Fibroblast of villous mesenchyme (primary cell): Measurements from ENCODE around the gene RCC2. TPM values are rescaled to one million over a fixed set of nuclear protein-coding genes. Genes with fewer than 3 reads are reported as not detected.
"Not testable (repeated sequence)": the region's sequence is repeated elsewhere in the genome, so short reads cannot be mapped to it uniquely, and the experiment has no call there.

Experiments used
- DNase-seq: peaks from one replicate; pipeline ENCODE4 v3.0.0-alpha.2; 2010; ENCODE audit warnings: low read depth
- H3K4me3 ChIP-seq: 2 replicates; pipeline ENCODE4 v1.5.1; 2011; ENCODE audit warnings: low read depth, mild to moderate bottlenecking, low read length
- total RNA-seq: library from RNA; depleted of rRNA; stranded (reverse); fragments of >200 nt; gene quantifications from 2 replicates; pipeline ENCODE4 v1.2.3, GENCODE V29; 2012
- TF ChIP-seq, protein P1 (sequence below): IDR thresholded peaks from 2 replicates; pipeline ENCODE4 v1.5.1; 2012; ENCODE audit warnings: low read depth, mild to moderate bottlenecking, low read length; ENCODE audit not compliant: insufficient read depth

The RCC2 gene
- total RNA-seq, 1 donor: 74.7 TPM

- H3K4me3 ChIP-seq: no peak overlapping the region
- TF ChIP-seq, protein P1, sequence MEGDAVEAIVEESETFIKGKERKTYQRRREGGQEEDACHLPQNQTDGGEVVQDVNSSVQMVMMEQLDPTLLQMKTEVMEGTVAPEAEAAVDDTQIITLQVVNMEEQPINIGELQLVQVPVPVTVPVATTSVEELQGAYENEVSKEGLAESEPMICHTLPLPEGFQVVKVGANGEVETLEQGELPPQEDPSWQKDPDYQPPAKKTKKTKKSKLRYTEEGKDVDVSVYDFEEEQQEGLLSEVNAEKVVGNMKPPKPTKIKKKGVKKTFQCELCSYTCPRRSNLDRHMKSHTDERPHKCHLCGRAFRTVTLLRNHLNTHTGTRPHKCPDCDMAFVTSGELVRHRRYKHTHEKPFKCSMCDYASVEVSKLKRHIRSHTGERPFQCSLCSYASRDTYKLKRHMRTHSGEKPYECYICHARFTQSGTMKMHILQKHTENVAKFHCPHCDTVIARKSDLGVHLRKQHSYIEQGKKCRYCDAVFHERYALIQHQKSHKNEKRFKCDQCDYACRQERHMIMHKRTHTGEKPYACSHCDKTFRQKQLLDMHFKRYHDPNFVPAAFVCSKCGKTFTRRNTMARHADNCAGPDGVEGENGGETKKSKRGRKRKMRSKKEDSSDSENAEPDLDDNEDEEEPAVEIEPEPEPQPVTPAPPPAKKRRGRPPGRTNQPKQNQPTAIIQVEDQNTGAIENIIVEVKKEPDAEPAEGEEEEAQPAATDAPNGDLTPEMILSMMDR: no peak
- DNase-seq: no peak
These were observed 31.9 kb upstream of the RCC2 start for GRCh38 chr1:17471393-17471792.

DNA sequence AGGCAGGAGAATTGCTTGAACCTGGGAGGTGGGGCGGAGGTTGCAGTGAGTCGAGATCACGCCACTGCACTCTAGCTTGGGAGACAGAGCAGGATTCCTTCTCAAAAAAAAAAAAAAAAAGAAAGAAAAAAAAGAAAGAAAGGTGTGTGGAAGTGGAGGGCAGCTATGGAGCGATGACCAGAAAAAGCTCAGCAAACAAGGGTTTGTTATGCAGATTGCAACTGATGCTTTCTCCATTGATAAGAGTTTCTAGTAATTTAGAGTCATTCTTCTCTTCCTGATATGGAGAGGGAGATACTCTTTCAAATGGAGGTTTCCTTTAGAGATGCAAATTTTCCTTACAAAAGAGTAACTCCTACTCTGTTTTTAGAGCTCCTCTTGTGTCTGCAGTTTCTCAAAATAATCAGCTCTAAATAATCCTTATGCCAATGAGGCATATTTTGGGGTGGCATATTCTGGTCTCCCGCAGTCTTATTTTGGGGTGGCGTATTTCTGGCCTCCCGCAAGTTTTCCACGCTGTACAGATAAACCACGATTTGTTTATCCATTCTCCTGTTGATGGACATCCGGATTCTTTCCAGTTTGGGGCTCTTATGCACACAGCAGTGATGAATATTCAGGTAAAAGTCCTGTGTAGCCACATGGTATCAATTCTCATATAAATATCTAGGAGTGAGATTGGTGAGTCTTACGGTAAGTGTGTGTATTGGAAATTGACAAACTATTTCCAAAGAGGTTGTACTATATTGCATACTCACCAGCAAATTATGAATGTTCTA is 30.7 kb upstream of the RCC2 start:
- no peak for DNase-seq
- no peak overlapping the region for H3K4me3 ChIP-seq
- TF ChIP-seq, protein P1: no peak

DNA sequence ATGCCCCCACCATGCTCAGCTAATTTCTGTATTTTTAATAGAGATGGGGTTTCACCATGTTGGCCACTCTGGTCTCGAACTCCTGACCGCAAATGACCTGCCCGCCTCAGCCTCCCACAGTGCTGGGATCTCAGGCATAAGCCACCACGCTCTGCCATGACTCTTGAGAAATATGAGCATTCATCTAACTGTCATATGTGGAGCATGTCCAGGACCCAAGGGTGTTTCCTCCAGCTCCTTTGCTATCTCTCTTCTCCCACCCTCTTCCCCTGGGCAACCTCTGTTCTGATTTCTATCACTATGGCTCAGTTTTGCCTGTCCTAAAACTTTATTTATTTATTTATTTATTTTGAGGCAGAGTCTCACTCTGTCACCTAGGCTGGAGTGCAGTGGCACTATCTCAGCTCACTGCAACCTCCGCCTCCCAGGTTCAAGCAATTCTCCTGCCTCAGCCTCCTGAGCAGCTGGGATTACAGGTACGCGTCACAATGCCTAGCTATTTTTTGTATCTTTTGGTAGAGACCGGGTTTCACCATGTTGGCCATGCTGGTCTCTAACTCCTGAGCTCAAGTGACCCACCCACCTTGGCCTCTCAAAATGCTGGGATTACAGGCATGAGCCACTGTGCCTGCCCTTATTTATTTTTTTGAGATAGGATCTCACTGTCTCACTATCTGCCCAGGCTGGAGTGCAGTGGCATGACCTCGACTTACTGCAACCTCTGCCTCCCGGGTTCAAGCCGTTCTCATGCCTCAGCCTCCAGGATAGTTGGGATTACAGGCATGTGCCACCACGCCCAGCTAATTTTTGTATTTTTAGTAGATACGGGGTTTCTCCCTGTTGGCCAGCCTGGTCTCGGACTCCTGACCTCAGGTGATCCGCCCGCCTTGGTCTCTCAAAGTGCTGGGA is 29.1 kb upstream of the RCC2 start:
- H3K4me3 ChIP-seq, DNase-seq: not testable (repeated sequence)

- DNase-seq: no peak
- H3K4me3 ChIP-seq: no peak overlapping the region
- TF ChIP-seq, protein P1: no peak
These were observed 26.9 kb upstream of the RCC2 start for GRCh38 chr1:17466359-17466758.

- no peak for DNase-seq
- TF ChIP-seq, protein P1: no peak
- H3K4me3 ChIP-seq: no peak overlapping the region
These were observed 25.8 kb upstream of the RCC2 start for GRCh38 chr1:17465228-17465627.

- DNase-seq: no peak
- TF ChIP-seq, protein P1: no peak
- no peak overlapping the region for H3K4me3 ChIP-seq
These were observed 24.5 kb upstream of the RCC2 start for GRCh38 chr1:17463991-17464390.

GRCh38 chr1:17462669-17463068 is 23.2 kb upstream of the RCC2 start:
- TF ChIP-seq, protein P1: no peak
- H3K4me3 ChIP-seq: no peak overlapping the region
- peak; percentile 14 for DNase-seq
